ENCODE results near the gene GMPS. TPM values are rescaled to one million over a fixed set of nuclear protein-coding genes. Genes with fewer than 3 reads are reported as not detected.

GMPS gene
- total RNA-seq, 1 experiment from 2014 or later = 136 TPM

DNA sequence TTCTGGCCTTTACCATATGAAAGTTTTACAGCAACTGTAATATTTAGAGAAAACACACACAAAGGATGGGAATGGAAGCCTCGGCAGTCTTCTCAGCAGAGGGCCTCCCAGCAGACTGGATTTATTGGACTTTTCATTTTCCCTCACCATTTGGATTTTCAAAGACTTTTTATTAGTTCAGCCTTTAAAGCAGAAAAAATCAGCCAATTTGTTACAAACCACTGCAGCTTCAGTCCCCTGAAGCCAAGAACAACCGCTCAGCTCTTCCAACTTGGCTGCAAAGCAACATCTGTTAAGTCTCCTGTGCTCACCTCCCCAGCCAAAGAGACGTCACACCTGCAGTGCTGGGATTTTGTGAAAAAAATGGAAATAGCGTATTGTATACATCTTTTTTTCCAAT is 120.8 kb downstream of the GMPS start:
- CTCF ChIA-PET = no interaction called here
- H3K9me3 Mint-ChIP-seq = 0 out of 2 replicates have a peak, but pooled peaks cover 3% of the 10 kb centered on the region
- ATAC-seq (no peak), DNase-seq (ENCODE audit: low spot score) (no peak)
- peaks cover 12% of the 10 kb centered on the region for H3K4me1 Mint-ChIP-seq
- H3K27me3 Mint-ChIP-seq (ENCODE audit: low read depth) = no peaks in the 10 kb centered on the region
- no peak overlapping the region for H3K27ac Mint-ChIP-seq
- POLR2A ChIA-PET = no interaction called here
- H3K4me3 Mint-ChIP-seq = no peak overlapping the region
- no peaks in the 10 kb centered on the region for H3K36me3 Mint-ChIP-seq
- no peak for TF ChIP-seq TP53 (CRISPR knock-in tag; IDR thresholded peaks at IDR 0.05)
- TF ChIP-seq SMAD4 (CRISPR knock-in tag; IDR thresholded peaks at IDR 0.05) = no peak
- TF ChIP-seq, protein P1, sequence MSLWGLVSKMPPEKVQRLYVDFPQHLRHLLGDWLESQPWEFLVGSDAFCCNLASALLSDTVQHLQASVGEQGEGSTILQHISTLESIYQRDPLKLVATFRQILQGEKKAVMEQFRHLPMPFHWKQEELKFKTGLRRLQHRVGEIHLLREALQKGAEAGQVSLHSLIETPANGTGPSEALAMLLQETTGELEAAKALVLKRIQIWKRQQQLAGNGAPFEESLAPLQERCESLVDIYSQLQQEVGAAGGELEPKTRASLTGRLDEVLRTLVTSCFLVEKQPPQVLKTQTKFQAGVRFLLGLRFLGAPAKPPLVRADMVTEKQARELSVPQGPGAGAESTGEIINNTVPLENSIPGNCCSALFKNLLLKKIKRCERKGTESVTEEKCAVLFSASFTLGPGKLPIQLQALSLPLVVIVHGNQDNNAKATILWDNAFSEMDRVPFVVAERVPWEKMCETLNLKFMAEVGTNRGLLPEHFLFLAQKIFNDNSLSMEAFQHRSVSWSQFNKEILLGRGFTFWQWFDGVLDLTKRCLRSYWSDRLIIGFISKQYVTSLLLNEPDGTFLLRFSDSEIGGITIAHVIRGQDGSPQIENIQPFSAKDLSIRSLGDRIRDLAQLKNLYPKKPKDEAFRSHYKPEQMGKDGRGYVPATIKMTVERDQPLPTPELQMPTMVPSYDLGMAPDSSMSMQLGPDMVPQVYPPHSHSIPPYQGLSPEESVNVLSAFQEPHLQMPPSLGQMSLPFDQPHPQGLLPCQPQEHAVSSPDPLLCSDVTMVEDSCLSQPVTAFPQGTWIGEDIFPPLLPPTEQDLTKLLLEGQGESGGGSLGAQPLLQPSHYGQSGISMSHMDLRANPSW (CRISPR knock-in tag; conservative IDR thresholded peaks at IDR 0.05; ENCODE audit: low read depth) = no peak
- TF ChIP-seq, protein P2, sequence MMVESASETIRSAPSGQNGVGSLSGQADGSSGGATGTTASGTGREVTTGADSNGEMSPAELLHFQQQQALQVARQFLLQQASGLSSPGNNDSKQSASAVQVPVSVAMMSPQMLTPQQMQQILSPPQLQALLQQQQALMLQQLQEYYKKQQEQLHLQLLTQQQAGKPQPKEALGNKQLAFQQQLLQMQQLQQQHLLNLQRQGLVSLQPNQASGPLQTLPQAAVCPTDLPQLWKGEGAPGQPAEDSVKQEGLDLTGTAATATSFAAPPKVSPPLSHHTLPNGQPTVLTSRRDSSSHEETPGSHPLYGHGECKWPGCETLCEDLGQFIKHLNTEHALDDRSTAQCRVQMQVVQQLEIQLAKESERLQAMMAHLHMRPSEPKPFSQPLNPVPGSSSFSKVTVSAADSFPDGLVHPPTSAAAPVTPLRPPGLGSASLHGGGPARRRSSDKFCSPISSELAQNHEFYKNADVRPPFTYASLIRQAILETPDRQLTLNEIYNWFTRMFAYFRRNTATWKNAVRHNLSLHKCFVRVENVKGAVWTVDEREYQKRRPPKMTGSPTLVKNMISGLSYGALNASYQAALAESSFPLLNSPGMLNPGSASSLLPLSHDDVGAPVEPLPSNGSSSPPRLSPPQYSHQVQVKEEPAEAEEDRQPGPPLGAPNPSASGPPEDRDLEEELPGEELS (CRISPR knock-in tag; IDR thresholded peaks at IDR 0.05) = no peak
- TF ChIP-seq ATF1 (CRISPR knock-in tag; IDR thresholded peaks at IDR 0.05) = no peak
- TF ChIP-seq, protein P3, sequence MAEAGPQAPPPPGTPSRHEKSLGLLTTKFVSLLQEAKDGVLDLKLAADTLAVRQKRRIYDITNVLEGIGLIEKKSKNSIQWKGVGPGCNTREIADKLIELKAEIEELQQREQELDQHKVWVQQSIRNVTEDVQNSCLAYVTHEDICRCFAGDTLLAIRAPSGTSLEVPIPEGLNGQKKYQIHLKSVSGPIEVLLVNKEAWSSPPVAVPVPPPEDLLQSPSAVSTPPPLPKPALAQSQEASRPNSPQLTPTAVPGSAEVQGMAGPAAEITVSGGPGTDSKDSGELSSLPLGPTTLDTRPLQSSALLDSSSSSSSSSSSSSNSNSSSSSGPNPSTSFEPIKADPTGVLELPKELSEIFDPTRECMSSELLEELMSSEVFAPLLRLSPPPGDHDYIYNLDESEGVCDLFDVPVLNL (CRISPR knock-in tag; IDR thresholded peaks at IDR 0.05; ENCODE audit: borderline replicate concordance, low read depth) = no peak
- TF ChIP-seq GRHL2 (CRISPR knock-in tag; IDR thresholded peaks at IDR 0.05; ENCODE audit: insufficient replicate concordance, severe bottlenecking) = no peak
- TF ChIP-seq, protein P4, sequence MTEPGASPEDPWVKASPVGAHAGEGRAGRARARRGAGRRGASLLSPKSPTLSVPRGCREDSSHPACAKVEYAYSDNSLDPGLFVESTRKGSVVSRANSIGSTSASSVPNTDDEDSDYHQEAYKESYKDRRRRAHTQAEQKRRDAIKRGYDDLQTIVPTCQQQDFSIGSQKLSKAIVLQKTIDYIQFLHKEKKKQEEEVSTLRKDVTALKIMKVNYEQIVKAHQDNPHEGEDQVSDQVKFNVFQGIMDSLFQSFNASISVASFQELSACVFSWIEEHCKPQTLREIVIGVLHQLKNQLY (CRISPR knock-in tag; IDR thresholded peaks at IDR 0.05) = no peak

DNA sequence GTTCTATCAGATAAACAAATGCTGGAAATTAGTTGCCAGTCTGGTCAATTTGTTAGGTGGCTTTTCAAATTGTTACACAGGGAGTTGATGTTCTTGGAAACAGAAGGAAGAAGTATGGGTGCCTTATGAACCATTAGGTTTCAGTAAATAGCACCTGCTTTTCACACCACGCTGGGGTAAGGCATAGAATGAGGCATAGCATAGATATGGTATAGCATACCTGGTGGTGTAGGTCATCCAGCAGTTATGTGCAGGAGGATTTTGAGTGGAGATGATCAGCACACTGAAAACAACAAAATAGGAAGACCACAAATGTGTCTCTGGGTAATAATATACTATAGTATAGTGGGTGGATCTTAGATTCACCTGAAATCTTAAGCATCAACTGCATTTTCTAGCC is 121.4 kb downstream of the GMPS start:
- Mint-ChIP-seq H3K36me3 (no peaks in the 10 kb centered on the region), H3K9me3 (0 out of 2 replicates have a peak, but pooled peaks cover 3% of the 10 kb centered on the region), H3K27me3 (ENCODE audit: low read depth) (no peaks in the 10 kb centered on the region), H3K4me3 (no peak overlapping the region), H3K27ac (no peak overlapping the region), H3K4me1 (peaks cover 12% of the 10 kb centered on the region)
- ChIA-PET POLR2A (no interaction called here), CTCF (interaction anchor here (0.8 to 1.5 kb wide), 2 partner anchors 8 to 52 kb away, joined by 3 read pairs; no protein-coding TSS in a partner anchor)
- ATAC-seq (no peak), DNase-seq (ENCODE audit: low spot score) (no peak)
- TF ChIP-seq, protein P5, sequence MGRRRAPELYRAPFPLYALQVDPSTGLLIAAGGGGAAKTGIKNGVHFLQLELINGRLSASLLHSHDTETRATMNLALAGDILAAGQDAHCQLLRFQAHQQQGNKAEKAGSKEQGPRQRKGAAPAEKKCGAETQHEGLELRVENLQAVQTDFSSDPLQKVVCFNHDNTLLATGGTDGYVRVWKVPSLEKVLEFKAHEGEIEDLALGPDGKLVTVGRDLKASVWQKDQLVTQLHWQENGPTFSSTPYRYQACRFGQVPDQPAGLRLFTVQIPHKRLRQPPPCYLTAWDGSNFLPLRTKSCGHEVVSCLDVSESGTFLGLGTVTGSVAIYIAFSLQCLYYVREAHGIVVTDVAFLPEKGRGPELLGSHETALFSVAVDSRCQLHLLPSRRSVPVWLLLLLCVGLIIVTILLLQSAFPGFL (CRISPR knock-in tag; IDR thresholded peaks at IDR 0.05; ENCODE audit: borderline replicate concordance) = no peak
- TF ChIP-seq, protein P6, sequence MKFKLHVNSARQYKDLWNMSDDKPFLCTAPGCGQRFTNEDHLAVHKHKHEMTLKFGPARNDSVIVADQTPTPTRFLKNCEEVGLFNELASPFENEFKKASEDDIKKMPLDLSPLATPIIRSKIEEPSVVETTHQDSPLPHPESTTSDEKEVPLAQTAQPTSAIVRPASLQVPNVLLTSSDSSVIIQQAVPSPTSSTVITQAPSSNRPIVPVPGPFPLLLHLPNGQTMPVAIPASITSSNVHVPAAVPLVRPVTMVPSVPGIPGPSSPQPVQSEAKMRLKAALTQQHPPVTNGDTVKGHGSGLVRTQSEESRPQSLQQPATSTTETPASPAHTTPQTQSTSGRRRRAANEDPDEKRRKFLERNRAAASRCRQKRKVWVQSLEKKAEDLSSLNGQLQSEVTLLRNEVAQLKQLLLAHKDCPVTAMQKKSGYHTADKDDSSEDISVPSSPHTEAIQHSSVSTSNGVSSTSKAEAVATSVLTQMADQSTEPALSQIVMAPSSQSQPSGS (CRISPR knock-in tag; IDR thresholded peaks at IDR 0.05; ENCODE audit: borderline replicate concordance, low read depth) = no peak
- TF ChIP-seq OVOL2 (CRISPR knock-in tag; IDR thresholded peaks at IDR 0.05; ENCODE audit: borderline replicate concordance) (no peak), ZNF423 (CRISPR knock-in tag; IDR thresholded peaks at IDR 0.05) (no peak), ZNF416 (CRISPR knock-in tag; IDR thresholded peaks at IDR 0.05) (no peak), SMAD4 (CRISPR knock-in tag; IDR thresholded peaks at IDR 0.05) (no peak), NR3C1 (CRISPR knock-in tag; conservative IDR thresholded peaks at IDR 0.05; ENCODE audit: low read depth) (no peak), ETV6 (CRISPR knock-in tag; IDR thresholded peaks at IDR 0.05) (no peak)
- TF ChIP-seq, protein P7, sequence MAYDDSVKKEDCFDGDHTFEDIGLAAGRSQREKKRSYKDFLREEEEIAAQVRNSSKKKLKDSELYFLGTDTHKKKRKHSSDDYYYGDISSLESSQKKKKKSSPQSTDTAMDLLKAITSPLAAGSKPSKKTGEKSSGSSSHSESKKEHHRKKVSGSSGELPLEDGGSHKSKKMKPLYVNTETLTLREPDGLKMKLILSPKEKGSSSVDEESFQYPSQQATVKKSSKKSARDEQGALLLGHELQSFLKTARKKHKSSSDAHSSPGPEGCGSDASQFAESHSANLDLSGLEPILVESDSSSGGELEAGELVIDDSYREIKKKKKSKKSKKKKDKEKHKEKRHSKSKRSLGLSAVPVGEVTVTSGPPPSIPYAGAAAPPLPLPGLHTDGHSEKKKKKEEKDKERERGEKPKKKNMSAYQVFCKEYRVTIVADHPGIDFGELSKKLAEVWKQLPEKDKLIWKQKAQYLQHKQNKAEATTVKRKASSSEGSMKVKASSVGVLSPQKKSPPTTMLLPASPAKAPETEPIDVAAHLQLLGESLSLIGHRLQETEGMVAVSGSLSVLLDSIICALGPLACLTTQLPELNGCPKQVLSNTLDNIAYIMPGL (CRISPR knock-in tag; IDR thresholded peaks at IDR 0.05) = no peak
- TF ChIP-seq, protein P8, sequence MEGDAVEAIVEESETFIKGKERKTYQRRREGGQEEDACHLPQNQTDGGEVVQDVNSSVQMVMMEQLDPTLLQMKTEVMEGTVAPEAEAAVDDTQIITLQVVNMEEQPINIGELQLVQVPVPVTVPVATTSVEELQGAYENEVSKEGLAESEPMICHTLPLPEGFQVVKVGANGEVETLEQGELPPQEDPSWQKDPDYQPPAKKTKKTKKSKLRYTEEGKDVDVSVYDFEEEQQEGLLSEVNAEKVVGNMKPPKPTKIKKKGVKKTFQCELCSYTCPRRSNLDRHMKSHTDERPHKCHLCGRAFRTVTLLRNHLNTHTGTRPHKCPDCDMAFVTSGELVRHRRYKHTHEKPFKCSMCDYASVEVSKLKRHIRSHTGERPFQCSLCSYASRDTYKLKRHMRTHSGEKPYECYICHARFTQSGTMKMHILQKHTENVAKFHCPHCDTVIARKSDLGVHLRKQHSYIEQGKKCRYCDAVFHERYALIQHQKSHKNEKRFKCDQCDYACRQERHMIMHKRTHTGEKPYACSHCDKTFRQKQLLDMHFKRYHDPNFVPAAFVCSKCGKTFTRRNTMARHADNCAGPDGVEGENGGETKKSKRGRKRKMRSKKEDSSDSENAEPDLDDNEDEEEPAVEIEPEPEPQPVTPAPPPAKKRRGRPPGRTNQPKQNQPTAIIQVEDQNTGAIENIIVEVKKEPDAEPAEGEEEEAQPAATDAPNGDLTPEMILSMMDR (IDR thresholded peaks at IDR 0.05) = no peak
